ENCODE results near the gene TDRD9. TPM values are rescaled to one million over a fixed set of nuclear protein-coding genes. Genes with fewer than 3 reads are reported as not detected.

The TDRD9 gene
- total and polyA plus RNA-seq, 2 of the 4 experiments (the other 2 are of a cell fraction), result 0.07 to 0.18 TPM

DNA sequence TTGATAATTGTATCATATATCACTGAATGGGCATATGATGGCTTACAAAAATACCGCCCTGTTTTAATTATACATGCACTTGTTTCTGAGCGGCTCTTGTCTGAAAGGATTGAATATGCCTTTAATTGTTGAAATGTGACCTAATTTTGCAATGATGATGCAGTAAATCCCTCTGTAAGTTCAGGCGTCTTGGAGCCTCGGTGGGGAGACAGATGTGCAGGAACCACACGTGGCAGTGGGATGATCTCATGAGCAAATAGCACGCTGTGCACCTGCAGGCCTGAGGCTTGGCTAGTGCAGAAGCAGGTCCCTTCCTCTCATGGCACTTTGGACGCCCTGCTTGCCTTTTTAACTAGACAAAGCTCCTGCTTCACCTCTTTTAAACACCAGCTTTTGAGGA, 108.0 kb downstream of the TDRD9 start:
- intact Hi-C loops (cut with micrococcal nuclease), result no loop called here
- Histone ChIP-seq H2BK120ac (ENCODE audit: low read depth, low read length) (no peak overlapping the region), H3K4me2 (ENCODE audit: low read depth, low read length) (no peak overlapping the region), H3K23ac (ENCODE audit: low read depth, low read length) (no peak overlapping the region), H3K9me1 (ENCODE audit: insufficient read depth, low read length) (no peaks in the 10 kb centered on the region), H3K4me1 (ENCODE audit: control insufficient read depth, insufficient read depth, low read length) (no peaks in the 10 kb centered on the region), H3K36me3 (ENCODE audit: control insufficient read depth, insufficient read depth, low read length) (no peaks in the 10 kb centered on the region), H2BK5ac (ENCODE audit: low read depth, low read length, poor library complexity, severe bottlenecking) (no peak overlapping the region), H3K4ac (ENCODE audit: low read depth, low read length) (no peak overlapping the region), H3K4me3 (ENCODE audit: insufficient read depth, low read depth, low read length) (no peak overlapping the region), H2AK5ac (ENCODE audit: low read depth, low read length) (no peak overlapping the region), H3K27ac (ENCODE audit: insufficient read depth, low read length) (no peak overlapping the region), H3K79me1 (ENCODE audit: low read depth in 1 of 2, low read length in 2 of 2) (no peaks in the 10 kb centered on the region), H2AFZ (replicated peaks; ENCODE audit: low read length, poor library complexity) (no peak overlapping the region), H3K9ac (ENCODE audit: low read depth, low read length) (no peak overlapping the region), H3K9me3 (ENCODE audit: control insufficient read depth, insufficient read depth, low read length) (no peaks in the 10 kb centered on the region), H4K20me1 (ENCODE audit: insufficient read depth, low read length) (no peaks in the 10 kb centered on the region), H4K5ac (ENCODE audit: low read depth, low read length) (no peak overlapping the region), H4K91ac (ENCODE audit: insufficient read depth, low read depth, low read length) (no peak overlapping the region), H3K18ac (ENCODE audit: low read depth, low read length) (no peak overlapping the region), H3K56ac (ENCODE audit: extremely low read depth, insufficient read depth, low read length) (no peak overlapping the region), H2AK9ac (replicated peaks; ENCODE audit: low read depth, low read length, poor library complexity) (no peak overlapping the region), H4K8ac (ENCODE audit: low read depth in 2 of 2, low read length in 2 of 2) (no peak overlapping the region), H3K14ac (replicated peaks; ENCODE audit: low read depth, low read length) (no peak overlapping the region), H2BK15ac (ENCODE audit: low read depth, low read length) (no peak overlapping the region), H2BK20ac (ENCODE audit: low read depth, low read length) (no peak overlapping the region), H3K27me3 (ENCODE audit: control insufficient read depth, insufficient read depth, low read length) (peaks cover 2% of the 10 kb centered on the region; the same call in 1 of the 2 replicates)
- dilution Hi-C loops (cut with HindIII; ENCODE audit: low sequenced_read_pairs, unreplicated experiment), result no loop called here
- no peak for ATAC-seq (ENCODE audit: low read depth)
- in situ Hi-C loops (cut with MboI; ENCODE audit: low sequenced_read_pairs), result no loop called here
- POLR2A ChIA-PET (ENCODE audit: unreplicated experiment), result no interaction called here
- 27% methylated on average over 2 of the region's 7 CpGs; no CpG with 5 or more reads in 1 of the 2 experiments for WGBS, 2 experiments (ENCODE audit: extremely low coverage in 2 of 2, insufficient read length in 1 of 2)
- no peak for TF ChIP-seq BHLHE40 (IDR thresholded peaks at IDR 0.05; ENCODE audit: low read depth, low read length)
- TF ChIP-seq POLR2A (IDR thresholded peaks at IDR 0.05; ENCODE audit: low read depth, low read length), result no peak
- TF ChIP-seq, protein P1, sequence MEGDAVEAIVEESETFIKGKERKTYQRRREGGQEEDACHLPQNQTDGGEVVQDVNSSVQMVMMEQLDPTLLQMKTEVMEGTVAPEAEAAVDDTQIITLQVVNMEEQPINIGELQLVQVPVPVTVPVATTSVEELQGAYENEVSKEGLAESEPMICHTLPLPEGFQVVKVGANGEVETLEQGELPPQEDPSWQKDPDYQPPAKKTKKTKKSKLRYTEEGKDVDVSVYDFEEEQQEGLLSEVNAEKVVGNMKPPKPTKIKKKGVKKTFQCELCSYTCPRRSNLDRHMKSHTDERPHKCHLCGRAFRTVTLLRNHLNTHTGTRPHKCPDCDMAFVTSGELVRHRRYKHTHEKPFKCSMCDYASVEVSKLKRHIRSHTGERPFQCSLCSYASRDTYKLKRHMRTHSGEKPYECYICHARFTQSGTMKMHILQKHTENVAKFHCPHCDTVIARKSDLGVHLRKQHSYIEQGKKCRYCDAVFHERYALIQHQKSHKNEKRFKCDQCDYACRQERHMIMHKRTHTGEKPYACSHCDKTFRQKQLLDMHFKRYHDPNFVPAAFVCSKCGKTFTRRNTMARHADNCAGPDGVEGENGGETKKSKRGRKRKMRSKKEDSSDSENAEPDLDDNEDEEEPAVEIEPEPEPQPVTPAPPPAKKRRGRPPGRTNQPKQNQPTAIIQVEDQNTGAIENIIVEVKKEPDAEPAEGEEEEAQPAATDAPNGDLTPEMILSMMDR (conservative IDR thresholded peaks at IDR 0.05; ENCODE audit: low read depth, low read length), result no peak
- no peak for TF ChIP-seq RCOR1 (IDR thresholded peaks at IDR 0.05; ENCODE audit: insufficient replicate concordance, low read length)
- no peak for TF ChIP-seq NFE2L2 (IDR thresholded peaks at IDR 0.05; ENCODE audit: low read depth, low read length)
- no peak for TF ChIP-seq RAD21 (IDR thresholded peaks at IDR 0.05; ENCODE audit: low read length)
- TF ChIP-seq, protein P2, sequence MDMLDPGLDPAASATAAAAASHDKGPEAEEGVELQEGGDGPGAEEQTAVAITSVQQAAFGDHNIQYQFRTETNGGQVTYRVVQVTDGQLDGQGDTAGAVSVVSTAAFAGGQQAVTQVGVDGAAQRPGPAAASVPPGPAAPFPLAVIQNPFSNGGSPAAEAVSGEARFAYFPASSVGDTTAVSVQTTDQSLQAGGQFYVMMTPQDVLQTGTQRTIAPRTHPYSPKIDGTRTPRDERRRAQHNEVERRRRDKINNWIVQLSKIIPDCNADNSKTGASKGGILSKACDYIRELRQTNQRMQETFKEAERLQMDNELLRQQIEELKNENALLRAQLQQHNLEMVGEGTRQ (IDR thresholded peaks at IDR 0.05; ENCODE audit: low read depth, low read length), result no peak
- TF ChIP-seq ELK1 (IDR thresholded peaks at IDR 0.05; ENCODE audit: borderline replicate concordance, low read depth, low read length), result no peak
- no peak for TF ChIP-seq MAFK (IDR thresholded peaks at IDR 0.05; ENCODE audit: low read depth, low read length)
- TF ChIP-seq RFX5 (IDR thresholded peaks at IDR 0.05; ENCODE audit: low read depth, low read length), result no peak
- TF ChIP-seq FOS (IDR thresholded peaks at IDR 0.05; ENCODE audit: low read depth, low read length), result no peak
- no peak for TF ChIP-seq CHD1 (IDR thresholded peaks at IDR 0.05; ENCODE audit: low read depth, low read length)
- BruUV-seq (replicated peaks), result no TSS peak
- DNase-seq, result no peak
- CTCF ChIA-PET, result no interaction called here

All from IMR-90 (cell line).